Immature natural killer cell (primary cell): Measurements from ENCODE around the gene PNCK. TPM values are rescaled to one million over a fixed set of nuclear protein-coding genes. Genes with fewer than 3 reads are reported as not detected.

Experiments
- DNase-seq, 3 donors: peaks; one replicate each; pipeline ENCODE4 v3.0.0; 2022; ENCODE audit warnings: mixed read lengths in 1 of 3
- H3K27ac Mint-ChIP-seq, 6 donors: one replicate each; pipeline ENCODE4 v1.8.0; 2020; ENCODE audit warnings: mixed read lengths in 6 of 6, mild to moderate bottlenecking in 5 of 6, inconsistent platforms in 4 of 6, moderate library complexity in 3 of 6
- H3K27me3 Mint-ChIP-seq, 3 donors: one replicate each; pipeline ENCODE4 v1.8.0; 2020 to 2021; ENCODE audit warnings: low read depth in 3 of 3, mild to moderate bottlenecking in 3 of 3, mixed read lengths in 3 of 3, moderate library complexity in 3 of 3, inconsistent platforms in 1 of 3
- H3K36me3 Mint-ChIP-seq, 3 donors: one replicate each; pipeline ENCODE4 v1.8.0; 2020; ENCODE audit warnings: mixed read lengths in 3 of 3, inconsistent platforms in 2 of 3, mild to moderate bottlenecking in 2 of 3
- H3K4me1 Mint-ChIP-seq, 2 donors: one replicate each; pipeline ENCODE4 v1.8.0; 2020; ENCODE audit warnings: inconsistent platforms in 2 of 2, mild to moderate bottlenecking in 2 of 2, mixed read lengths in 2 of 2, moderate library complexity in 1 of 2
- H3K4me3 Mint-ChIP-seq, 5 donors: one replicate each; pipeline ENCODE4 v1.8.0; 2020; ENCODE audit warnings: mild to moderate bottlenecking in 5 of 5, mixed read lengths in 5 of 5, inconsistent platforms in 3 of 5, moderate library complexity in 3 of 5
- H3K9me3 Mint-ChIP-seq, 6 donors: one replicate each; pipeline ENCODE4 v1.8.0; 2020; ENCODE audit warnings: mild to moderate bottlenecking in 6 of 6, mixed read lengths in 6 of 6, inconsistent platforms in 4 of 6, moderate library complexity in 3 of 6
- polyA plus RNA-seq, 3 donors: library from polyadenylated mRNA; unstranded; fragments of 300-500 nt; fragmentation: Illumina TruSeq; gene quantifications; one replicate each; pipeline ENCODE4 v1.2.3, GENCODE V29; 2021

The PNCK gene
- polyA plus RNA-seq, 3 donors from 2014 or later = not detected

- no peak for DNase-seq
- H3K4me3 Mint-ChIP-seq = no peak overlapping the region
- H3K27ac Mint-ChIP-seq = no peak overlapping the region
- H3K4me1 Mint-ChIP-seq = no peaks in the 10 kb centered on the region
- no peaks in the 10 kb centered on the region for H3K36me3 Mint-ChIP-seq
- H3K27me3 Mint-ChIP-seq = peaks cover 4 to 10% (median 5%) of the 10 kb centered on the region in 3 donors
- H3K9me3 Mint-ChIP-seq = peaks cover 0 to 1% (median 0%) of the 10 kb centered on the region in 6 donors
Measured at GRCh38 chrX:153641627-153642026, 32.0 kb downstream of the PNCK start.

GRCh38 chrX:153640736-153641575 is 32.7 kb downstream of the PNCK start:
- Mint-ChIP-seq H3K9me3 (peaks cover 0 to 1% (median 0%) of the 10 kb centered on the region in 6 donors), H3K27me3 (peaks cover 4 to 7% (median 5%) of the 10 kb centered on the region in 3 donors), H3K27ac (no peak overlapping the region), H3K4me3 (no peak overlapping the region), H3K4me1 (no peaks in the 10 kb centered on the region), H3K36me3 (no peaks in the 10 kb centered on the region)
- no peak for DNase-seq

GRCh38 chrX:153640045-153640686 is 33.4 kb downstream of the PNCK start:
- H3K9me3 Mint-ChIP-seq = peaks cover 0 to 1% (median 0%) of the 10 kb centered on the region in 6 donors
- H3K4me1 Mint-ChIP-seq = no peaks in the 10 kb centered on the region
- no peaks in the 10 kb centered on the region for H3K36me3 Mint-ChIP-seq
- no peak overlapping the region for H3K4me3 Mint-ChIP-seq
- peaks cover 2 to 4% (median 2%) of the 10 kb centered on the region in 3 donors for H3K27me3 Mint-ChIP-seq
- no peak for DNase-seq
- no peak overlapping the region for H3K27ac Mint-ChIP-seq

GRCh38 chrX:153639177-153640044 is 34.2 kb downstream of the PNCK start:
- H3K9me3 Mint-ChIP-seq = peaks cover 0 to 1% (median 0%) of the 10 kb centered on the region in 6 donors
- H3K27ac Mint-ChIP-seq = no peak overlapping the region
- H3K4me3 Mint-ChIP-seq = no peak overlapping the region
- H3K36me3 Mint-ChIP-seq = no peaks in the 10 kb centered on the region
- no peak for DNase-seq
- H3K4me1 Mint-ChIP-seq = no peaks in the 10 kb centered on the region
- H3K27me3 Mint-ChIP-seq = peaks cover 0 to 4% (median 2%) of the 10 kb centered on the region in 3 donors

- Mint-ChIP-seq H3K27ac (no peak overlapping the region), H3K4me3 (no peak overlapping the region), H3K9me3 (peaks cover 0 to 1% (median 0%) of the 10 kb centered on the region in 6 donors), H3K27me3 (peaks cover 0 to 4% (median 2%) of the 10 kb centered on the region in 3 donors), H3K36me3 (no peaks in the 10 kb centered on the region), H3K4me1 (no peaks in the 10 kb centered on the region)
- no peak for DNase-seq
Measured at GRCh38 chrX:153638436-153639176, 35.0 kb downstream of the PNCK start.

- no peaks in the 10 kb centered on the region for H3K4me1 Mint-ChIP-seq
- H3K27ac Mint-ChIP-seq = no peak overlapping the region
- no peak overlapping the region for H3K4me3 Mint-ChIP-seq
- peaks cover 0 to 1% (median 0%) of the 10 kb centered on the region in 6 donors for H3K9me3 Mint-ChIP-seq
- H3K36me3 Mint-ChIP-seq = no peaks in the 10 kb centered on the region
- no peak for DNase-seq
- peaks cover 0 to 3% (median 2%) of the 10 kb centered on the region in 3 donors for H3K27me3 Mint-ChIP-seq
Measured at GRCh38 chrX:153638041-153638371, 35.6 kb downstream of the PNCK start.

GRCh38 chrX:153637121-153638040 is 36.2 kb downstream of the PNCK start:
- H3K4me3 Mint-ChIP-seq = no peak overlapping the region
- no peaks in the 10 kb centered on the region for H3K4me1 Mint-ChIP-seq

GRCh38 chrX:153636716-153637115 is 36.9 kb downstream of the PNCK start:
- H3K4me1 Mint-ChIP-seq = no peaks in the 10 kb centered on the region
- H3K36me3 Mint-ChIP-seq = no peaks in the 10 kb centered on the region
- no peak overlapping the region for H3K27ac Mint-ChIP-seq
- peaks cover 0 to 2% (median 2%) of the 10 kb centered on the region in 3 donors for H3K27me3 Mint-ChIP-seq
- H3K4me3 Mint-ChIP-seq = no peak overlapping the region
- no peak for DNase-seq
- H3K9me3 Mint-ChIP-seq = peaks cover 0 to 1% (median 0%) of the 10 kb centered on the region in 6 donors

More at GRCh38 chrX:153637121-153638040, 36.2 kb downstream of the PNCK start:
- H3K36me3 Mint-ChIP-seq = no peaks in the 10 kb centered on the region
- no peak for DNase-seq
- H3K27ac Mint-ChIP-seq = no peak overlapping the region
- H3K9me3 Mint-ChIP-seq = peaks cover 0 to 1% (median 0%) of the 10 kb centered on the region in 6 donors
- H3K27me3 Mint-ChIP-seq = peaks cover 0 to 2% (median 2%) of the 10 kb centered on the region in 3 donors

- DNase-seq = no peak
- peaks cover 0 to 4% (median 2%) of the 10 kb centered on the region in 3 donors for H3K27me3 Mint-ChIP-seq
- H3K27ac Mint-ChIP-seq = no peak overlapping the region
- H3K36me3 Mint-ChIP-seq = peaks cover 0 to 3% (median 0%) of the 10 kb centered on the region in 3 donors
- H3K4me3 Mint-ChIP-seq = no peak overlapping the region
- no peaks in the 10 kb centered on the region for H3K4me1 Mint-ChIP-seq
- H3K9me3 Mint-ChIP-seq = peaks cover 0 to 2% (median 0%) of the 10 kb centered on the region in 6 donors
Measured at GRCh38 chrX:153635788-153636668, 37.6 kb downstream of the PNCK start.

- DNase-seq = no peak
- no peak overlapping the region for H3K27ac Mint-ChIP-seq
Measured at GRCh38 chrX:153635388-153635787, 38.2 kb downstream of the PNCK start.

GRCh38 chrX:153634832-153635231 is 38.8 kb downstream of the PNCK start:
- Mint-ChIP-seq H3K4me3 (no peak overlapping the region), H3K9me3 (peaks cover 0 to 3% (median 0%) of the 10 kb centered on the region in 6 donors), H3K4me1 (no peaks in the 10 kb centered on the region), H3K27ac (no peak overlapping the region), H3K36me3 (peaks cover 0 to 5% (median 0%) of the 10 kb centered on the region in 3 donors), H3K27me3 (peaks cover 0 to 6% (median 0%) of the 10 kb centered on the region in 3 donors)
- DNase-seq = no peak

More at GRCh38 chrX:153635388-153635787, 38.2 kb downstream of the PNCK start:
- Mint-ChIP-seq H3K9me3 (peaks cover 0 to 3% (median 0%) of the 10 kb centered on the region in 6 donors), H3K4me1 (no peaks in the 10 kb centered on the region), H3K4me3 (no peak overlapping the region), H3K27me3 (peaks cover 0 to 6% (median 0%) of the 10 kb centered on the region in 3 donors), H3K36me3 (peaks cover 0 to 5% (median 0%) of the 10 kb centered on the region in 3 donors)
